LNCaP clone FGC (cell line): Measurements from ENCODE around the gene GHRHR.

Experiments used
- DNase-seq: peaks from one replicate; pipeline ENCODE4 v3.0.0-alpha.2; 2011; ENCODE audit warnings: low read depth
- H3K4me3 ChIP-seq: 2 replicates; pipeline ENCODE4 v1.5.1; 2011; ENCODE audit warnings: mild to moderate bottlenecking, low read depth, low read length, control low read depth
- CTCF ChIP-seq: IDR thresholded peaks from 2 replicates; pipeline ENCODE4 v1.5.1; 2012; ENCODE audit warnings: mild to moderate bottlenecking; ENCODE audit not compliant: control insufficient read depth, insufficient read depth; ENCODE audit errors: extremely low read depth

GHRHR gene

GRCh38 chr7:30992414-30992813 is 28.7 kb downstream of the GHRHR start:
- no peak overlapping the region for H3K4me3 ChIP-seq
- no peak for DNase-seq

GRCh38 chr7:30994206-30995100 is 30.7 kb downstream of the GHRHR start:
- H3K4me3 ChIP-seq, result no peak overlapping the region
- no peak for TF ChIP-seq CTCF
- no peak for DNase-seq

More at GRCh38 chr7:30992414-30992813, 28.7 kb downstream of the GHRHR start:
- no peak for TF ChIP-seq CTCF

GRCh38 chr7:30995536-30995935 is 31.8 kb downstream of the GHRHR start:
- H3K4me3 ChIP-seq, result no peak overlapping the region
- no peak for DNase-seq
- TF ChIP-seq CTCF, result no peak

GRCh38 chr7:30996256-30996655 is 32.5 kb downstream of the GHRHR start:
- no peak for DNase-seq
- H3K4me3 ChIP-seq, result no peak overlapping the region
- TF ChIP-seq CTCF, result no peak

DNA sequence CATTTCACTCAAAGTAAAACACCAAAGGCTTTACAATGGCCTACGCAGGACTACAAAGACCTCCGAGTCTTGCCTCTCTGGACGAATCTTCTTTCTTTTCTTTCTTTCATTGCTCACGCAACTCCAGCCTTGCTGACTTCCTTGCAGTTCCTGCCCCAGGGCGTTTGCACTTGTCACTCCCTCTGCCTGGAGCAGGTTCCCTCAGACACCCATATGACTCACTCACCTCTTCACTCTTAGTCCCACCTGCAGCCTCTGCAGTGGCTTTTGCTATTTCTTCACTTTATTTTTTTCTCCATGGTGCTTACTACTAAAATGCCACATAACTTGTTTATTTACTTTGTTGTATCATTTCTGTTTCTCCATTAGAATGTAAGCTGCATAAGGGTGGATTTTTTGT is 33.1 kb downstream of the GHRHR start:
- H3K4me3 ChIP-seq, result no peak overlapping the region
- no peak for DNase-seq
- no peak for TF ChIP-seq CTCF

GRCh38 chr7:30997316-30997715 is 33.6 kb downstream of the GHRHR start:
- TF ChIP-seq CTCF, result no peak
- no peak overlapping the region for H3K4me3 ChIP-seq
- no peak for DNase-seq

- TF ChIP-seq CTCF, result no peak
- H3K4me3 ChIP-seq, result no peak overlapping the region
- no peak for DNase-seq
Measured at GRCh38 chr7:30998180-30998579, 34.4 kb downstream of the GHRHR start.
